HG03354 (cell line): ENCODE data around the gene WDR73.
"Not testable (repeated sequence)": the region's sequence is repeated elsewhere in the genome, so short reads cannot be mapped to it uniquely, and the experiment has no call there.

ENCODE experiments used
- ATAC-seq: cut with Tn5 transposase; IDR thresholded peaks from one replicate; pipeline ENCODE4 v1.9.1; 2021; ENCODE audit warnings: mild to moderate bottlenecking; ENCODE audit not compliant: unreplicated experiment, poor library complexity, severe bottlenecking

Gene WDR73

GRCh38 chr15:84653910-84654688, at the start of gene WDR73:
Gene WDR73 (minus strand): TSS chr15:84654283. CDS start chr15:84654274, 9 bp downstream.
- ATAC-seq = peak; percentile 87

GRCh38 chr15:84703808-84704207, 49.7 kb upstream of the WDR73 start:
- no peak for ATAC-seq

- ATAC-seq = no peak
These were observed 48.9 kb upstream of the WDR73 start for GRCh38 chr15:84702961-84703482.

- no peak for ATAC-seq
These were observed 45.6 kb upstream of the WDR73 start for GRCh38 chr15:84699538-84700191.

GRCh38 chr15:84697236-84697990, 43.3 kb upstream of the WDR73 start:
- no peak for ATAC-seq

- no peak for ATAC-seq
These were observed 42.7 kb upstream of the WDR73 start for GRCh38 chr15:84696757-84697156.

GRCh38 chr15:84690342-84690741, 36.3 kb upstream of the WDR73 start:
- no peak for ATAC-seq

GRCh38 chr15:84689858-84690257, 35.8 kb upstream of the WDR73 start:
- no peak for ATAC-seq

- not testable (repeated sequence) for ATAC-seq
These were observed 32.4 kb upstream of the WDR73 start for GRCh38 chr15:84686446-84686845.

- ATAC-seq = no peak
These were observed 31.2 kb upstream of the WDR73 start for GRCh38 chr15:84685304-84685703.

GRCh38 chr15:84684092-84684491, 30.0 kb upstream of the WDR73 start:
- no peak for ATAC-seq

GRCh38 chr15:84681831-84682230, 27.7 kb upstream of the WDR73 start:
- ATAC-seq = no peak

GRCh38 chr15:84671211-84671610, 17.1 kb upstream of the WDR73 start:
- ATAC-seq = no peak

- no peak for ATAC-seq
These were observed 15.6 kb upstream of the WDR73 start for GRCh38 chr15:84669726-84670125.

- no peak for ATAC-seq
These were observed 14.3 kb upstream of the WDR73 start for GRCh38 chr15:84668221-84668982.

GRCh38 chr15:84666373-84666772, 12.3 kb upstream of the WDR73 start:
- no peak for ATAC-seq

GRCh38 chr15:84661001-84661400, 6.9 kb upstream of the WDR73 start:
- ATAC-seq = no peak

- no peak for ATAC-seq
These were observed 6.1 kb upstream of the WDR73 start for GRCh38 chr15:84659904-84660781.
